Thyroid gland (tissue), 4 donors: ENCODE measurements around the gene PLEKHH1.

ENCODE experiments used
- CTCF ChIP-seq, 6 experiments: fragments of 200-600 bp in 3 of 6; fragments of 450-650 bp in 3 of 6; sonication (generic) in 3 of 6; IDR thresholded peaks; one replicate each; pipeline ENCODE4 v1.5.1; 2016 to 2019; ENCODE audit warnings: antibody characterized with exemption in 6 of 6, mild to moderate bottlenecking in 2 of 6, inconsistent platforms in 1 of 6, moderate library complexity in 1 of 6
- POLR2A ChIP-seq, 2 donors: fragments of 450-650 bp; IDR thresholded peaks; one replicate each; pipeline ENCODE4 v1.6.1; 2017; ENCODE audit warnings: antibody characterized with exemption in 2 of 2, mild to moderate bottlenecking in 2 of 2, moderate library complexity in 1 of 2

GRCh38 chr14:67599698-67600561 lies 66.8 kb downstream of the PLEKHH1 start, which contains the start of gene PIGH:
- TF ChIP-seq CTCF (IDR thresholded peaks at IDR 0.05) (peak; percentile 24 to 58 (median 44)), POLR2A (IDR thresholded peaks at IDR 0.05) (peak; percentile 69 to 98)
